Activated CD4-positive, alpha-beta T cell treated with anti-CD3 and anti-CD28 coated beads, Interleukin-10, Interleukin-2, amounts not matched to agents 100 ng/mL and 50 ng/mL, durations not matched to agents 16 hours and 8 hours (primary cell): Measurements from ENCODE around the gene ATP2B2.
A peak's percentile ranks its signal among the peaks of the same experiment; 100 is the strongest.

Source experiments
- DNase-seq: peaks from one replicate; pipeline ENCODE4 v3.0.0-alpha.2; 2020

The ATP2B2 gene

DNA sequence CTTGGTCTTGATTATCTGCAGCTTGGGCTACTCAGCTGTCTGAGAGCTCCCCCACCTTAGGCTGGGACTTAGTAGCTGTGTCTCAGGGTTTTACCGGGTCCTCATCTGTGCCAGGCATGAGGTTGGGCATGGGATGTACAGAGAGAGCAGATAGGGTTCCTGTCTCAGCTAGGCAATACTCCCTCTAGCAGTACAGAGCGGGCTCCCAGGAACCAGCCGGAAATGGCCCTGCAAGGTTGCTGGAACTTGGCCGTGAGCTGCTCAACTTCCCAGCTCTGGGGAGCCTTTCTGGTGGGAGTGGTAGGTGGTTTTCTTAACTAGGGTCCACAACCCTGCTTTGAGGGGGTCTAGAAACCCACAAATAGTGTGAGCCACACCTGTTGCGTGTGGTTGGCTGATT lies 58.3 kb downstream of the ATP2B2 start:
- no peak for DNase-seq

DNA sequence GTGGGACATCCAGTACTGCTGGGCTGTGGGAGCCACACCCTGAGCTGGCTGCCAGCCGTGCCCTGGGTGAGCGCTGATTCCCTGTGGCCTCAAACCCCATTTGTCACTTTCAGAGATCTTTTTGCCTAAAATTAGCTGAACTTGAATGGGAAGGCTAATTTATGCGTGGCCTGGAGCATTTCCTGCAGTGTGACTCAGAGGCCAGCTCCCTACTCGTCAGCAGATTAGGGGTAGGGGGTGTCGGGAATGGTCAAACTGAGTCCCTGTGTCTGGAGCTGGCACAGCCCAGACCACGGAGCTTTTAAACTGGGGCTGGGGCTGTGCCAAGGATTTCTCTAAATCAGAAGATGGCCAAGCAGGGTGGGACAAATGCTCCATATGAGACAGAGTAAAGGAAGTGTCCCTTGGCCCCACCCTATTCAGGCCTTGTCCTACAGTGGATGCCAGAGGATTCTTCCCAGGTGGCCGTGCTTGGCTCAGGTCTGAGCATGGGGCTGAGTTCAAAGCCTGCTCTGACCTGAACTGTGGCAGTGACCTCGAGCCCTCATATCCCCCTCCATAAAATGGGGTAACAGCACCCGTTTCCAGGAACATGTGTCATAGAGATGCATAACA lies 59.7 kb downstream of the ATP2B2 start:
- no peak for DNase-seq

DNA sequence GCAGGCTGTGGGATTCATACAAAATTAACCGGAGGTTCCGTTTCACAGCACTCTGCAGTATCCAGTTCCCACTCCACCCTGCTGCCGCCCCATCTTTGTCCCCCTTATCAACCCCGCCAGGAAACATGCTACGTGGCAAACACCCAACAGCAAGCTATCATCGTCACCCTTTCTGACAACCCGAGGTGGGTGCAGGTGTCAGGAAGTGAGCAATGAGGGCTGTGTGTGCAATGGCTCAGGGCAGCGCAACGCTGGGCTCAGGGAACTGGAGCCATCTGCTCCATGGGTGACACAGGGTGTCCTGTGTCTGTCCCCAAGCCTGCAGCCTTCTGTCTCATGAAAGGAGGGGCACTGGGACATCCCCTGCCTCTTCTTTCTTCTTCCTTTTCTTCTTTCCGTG lies 60.9 kb downstream of the ATP2B2 start:
- no peak for DNase-seq

DNA sequence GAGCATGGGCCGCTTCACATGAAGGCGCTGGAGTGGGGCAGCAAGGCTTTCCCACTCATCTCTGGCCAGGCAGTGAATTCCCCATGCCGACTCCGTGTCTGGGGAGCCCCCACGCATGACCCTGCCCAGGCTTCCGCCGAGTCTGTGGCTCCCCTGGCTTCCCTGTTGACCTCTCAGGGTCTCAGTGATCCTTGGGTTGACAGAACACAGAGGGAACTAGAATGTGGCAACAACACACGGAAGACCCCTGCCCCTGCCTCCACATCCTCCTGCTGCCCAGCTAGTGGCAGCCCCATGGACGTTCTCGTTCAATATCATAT lies 61.3 kb downstream of the ATP2B2 start:
- no peak for DNase-seq

DNA sequence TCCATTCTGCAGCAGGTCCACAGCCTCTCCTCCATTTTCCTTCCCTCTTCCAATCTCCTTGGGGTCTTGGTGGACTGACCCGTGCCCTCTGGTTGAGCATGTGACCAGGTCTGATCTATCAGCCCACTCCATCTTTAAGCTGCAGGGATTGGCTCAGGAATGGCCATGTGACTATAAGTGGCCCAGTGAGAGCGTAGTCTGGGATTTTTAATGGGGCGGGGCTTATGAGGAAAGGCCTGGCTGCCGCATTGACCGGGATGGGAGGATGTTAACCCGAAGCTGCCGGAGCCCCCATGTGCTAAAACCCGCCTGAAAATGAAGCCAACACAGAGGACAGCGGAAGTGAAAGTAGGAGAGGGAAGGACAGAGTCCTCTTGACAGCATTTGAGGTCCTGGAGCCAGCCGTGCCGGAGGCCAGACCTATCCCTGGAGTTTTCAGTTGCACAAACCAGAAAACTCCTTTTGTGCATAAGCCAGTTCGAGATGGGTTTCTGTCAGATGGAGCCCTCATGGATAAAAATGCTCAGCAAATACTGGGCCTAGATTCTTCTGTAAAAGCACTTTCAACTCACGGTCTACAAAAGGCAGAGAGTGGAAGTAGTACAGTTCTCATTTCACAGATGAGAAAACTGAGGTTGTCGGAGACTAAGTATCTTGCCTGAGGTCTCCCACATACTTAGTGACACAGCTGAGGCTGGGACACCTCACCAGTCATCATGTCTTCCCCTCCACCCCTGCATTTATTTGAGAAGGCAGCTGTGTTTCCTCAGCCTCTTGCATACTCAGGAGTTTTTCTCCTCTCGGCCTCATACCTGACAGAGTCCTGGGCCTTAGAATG lies 61.9 kb downstream of the ATP2B2 start:
- DNase-seq, result no peak

DNA sequence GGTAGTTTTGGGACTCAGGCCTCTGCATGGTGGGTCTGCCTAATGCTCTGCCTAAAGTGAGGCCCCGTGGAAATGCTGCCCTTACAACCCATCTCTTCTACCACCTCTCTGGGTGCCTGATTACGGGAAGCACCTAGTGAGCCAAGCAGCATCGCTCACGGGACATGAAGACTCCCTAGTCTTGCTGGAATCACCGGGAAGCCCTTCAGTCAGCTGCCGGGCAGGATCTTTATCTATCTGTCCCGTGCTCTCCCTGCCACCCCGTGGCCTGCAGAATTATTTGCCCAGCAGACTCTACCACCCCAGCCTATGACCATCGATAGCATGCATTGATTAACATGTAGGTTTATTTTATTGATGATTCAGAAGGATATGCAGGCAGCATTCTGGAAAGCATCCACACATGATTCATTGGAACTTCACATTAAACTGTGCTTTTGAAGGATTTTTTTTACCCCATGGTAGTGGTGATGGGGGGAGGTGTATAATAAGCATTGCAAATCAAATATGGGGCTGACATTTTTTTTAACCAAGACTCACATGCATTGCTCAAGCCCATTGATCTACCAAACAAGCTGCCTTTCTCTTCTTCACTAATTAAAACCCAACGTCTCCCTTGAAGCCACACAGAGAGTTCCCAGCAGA lies 63.1 kb downstream of the ATP2B2 start:
- no peak for DNase-seq

DNA sequence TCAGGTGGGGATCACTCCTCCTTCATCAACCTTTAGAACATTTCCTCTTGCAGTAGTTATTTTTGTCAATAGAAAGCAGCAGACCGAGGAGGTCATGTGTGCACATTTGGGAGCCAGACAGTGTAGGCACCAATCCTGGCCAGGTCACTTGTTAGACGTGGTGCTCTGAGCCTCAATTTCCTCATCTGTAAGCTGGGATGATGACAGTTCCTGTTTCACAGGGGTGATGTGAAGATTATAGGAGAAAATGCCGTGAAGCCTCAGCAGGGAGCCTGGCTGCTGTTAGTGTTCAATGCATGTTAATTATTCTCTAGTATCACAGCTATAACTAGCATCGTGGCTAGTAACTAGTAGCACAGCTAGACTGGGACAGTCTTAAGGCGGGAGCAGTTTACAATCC lies 64.7 kb downstream of the ATP2B2 start:
- no peak for DNase-seq

DNA sequence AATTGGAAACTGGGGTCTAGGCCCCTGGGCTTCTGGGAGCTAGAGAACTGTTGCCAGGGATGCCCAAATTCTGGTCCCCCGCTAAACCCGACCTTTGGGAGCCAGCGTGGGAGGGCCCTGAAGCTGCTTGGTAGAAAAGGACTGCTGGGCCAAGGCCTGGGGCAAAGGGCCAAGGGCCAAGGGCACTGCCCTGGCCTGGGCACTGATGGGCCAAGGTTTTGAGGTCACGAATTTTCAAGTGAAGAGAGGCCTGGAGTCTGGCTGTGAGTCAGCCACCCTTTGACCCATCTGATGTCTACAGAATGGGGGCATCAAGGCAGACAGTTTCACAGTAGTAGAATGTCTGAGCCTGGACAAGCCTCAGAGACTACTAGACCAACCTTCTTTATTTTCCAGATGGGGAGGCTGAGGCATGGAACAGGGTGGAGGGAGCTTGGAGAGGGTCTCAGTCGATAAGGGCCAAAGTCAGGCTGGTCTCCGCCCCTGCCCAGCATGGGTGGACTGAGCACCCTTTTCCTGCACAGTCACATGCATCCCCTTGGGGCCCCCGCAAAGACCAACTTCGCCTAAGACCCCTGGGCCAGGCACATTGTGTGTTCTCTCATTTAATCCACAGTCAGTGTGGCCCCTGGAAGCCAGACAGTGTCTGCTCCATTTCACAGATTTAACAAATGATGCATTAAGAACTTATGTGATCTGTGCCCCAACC lies 66.3 kb downstream of the ATP2B2 start:
- DNase-seq, result no peak

DNA sequence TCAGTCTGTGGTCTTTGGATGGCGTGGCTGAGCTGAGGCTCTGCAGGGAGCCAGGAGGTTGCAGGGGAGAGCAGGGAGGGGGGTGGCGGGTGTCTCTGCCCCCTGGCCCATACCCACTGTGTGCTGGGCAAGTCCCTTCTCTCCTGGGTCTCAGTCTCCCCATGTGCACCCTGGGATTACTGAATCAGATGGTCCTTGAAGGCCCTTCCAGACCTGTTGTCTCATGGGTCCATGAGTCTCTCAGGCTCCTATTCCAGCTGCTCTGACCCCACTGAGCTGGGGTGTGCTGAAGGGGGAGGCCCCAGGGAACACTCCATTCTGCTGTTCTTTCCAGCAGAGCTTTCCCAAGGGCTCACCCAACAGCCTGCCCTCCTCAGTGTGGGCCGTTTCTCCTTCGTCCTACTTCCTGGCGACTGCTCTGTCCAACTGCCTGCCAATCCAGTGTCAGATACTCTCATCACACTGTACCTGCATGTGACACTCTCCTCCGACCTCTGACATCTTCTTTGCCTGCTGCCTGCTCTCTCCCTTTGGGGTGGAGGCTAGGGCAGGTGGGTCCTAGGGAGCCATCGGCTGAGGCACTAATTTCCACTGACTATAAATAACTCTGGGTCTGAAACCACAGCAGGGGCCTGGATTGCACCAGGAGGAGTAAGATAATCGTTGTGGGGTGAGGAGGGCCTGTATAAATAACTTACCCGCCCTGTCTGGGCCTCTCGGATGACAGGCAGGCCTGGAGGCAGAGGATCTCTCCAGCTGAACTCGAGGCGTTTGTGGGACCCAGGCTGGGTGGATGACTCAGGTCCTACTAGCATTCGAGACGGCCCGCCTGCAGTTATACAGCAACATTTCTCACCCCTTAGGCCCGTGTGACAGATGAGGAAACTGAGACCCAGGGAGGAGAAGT lies 67.1 kb downstream of the ATP2B2 start:
- DNase-seq, result no peak

DNA sequence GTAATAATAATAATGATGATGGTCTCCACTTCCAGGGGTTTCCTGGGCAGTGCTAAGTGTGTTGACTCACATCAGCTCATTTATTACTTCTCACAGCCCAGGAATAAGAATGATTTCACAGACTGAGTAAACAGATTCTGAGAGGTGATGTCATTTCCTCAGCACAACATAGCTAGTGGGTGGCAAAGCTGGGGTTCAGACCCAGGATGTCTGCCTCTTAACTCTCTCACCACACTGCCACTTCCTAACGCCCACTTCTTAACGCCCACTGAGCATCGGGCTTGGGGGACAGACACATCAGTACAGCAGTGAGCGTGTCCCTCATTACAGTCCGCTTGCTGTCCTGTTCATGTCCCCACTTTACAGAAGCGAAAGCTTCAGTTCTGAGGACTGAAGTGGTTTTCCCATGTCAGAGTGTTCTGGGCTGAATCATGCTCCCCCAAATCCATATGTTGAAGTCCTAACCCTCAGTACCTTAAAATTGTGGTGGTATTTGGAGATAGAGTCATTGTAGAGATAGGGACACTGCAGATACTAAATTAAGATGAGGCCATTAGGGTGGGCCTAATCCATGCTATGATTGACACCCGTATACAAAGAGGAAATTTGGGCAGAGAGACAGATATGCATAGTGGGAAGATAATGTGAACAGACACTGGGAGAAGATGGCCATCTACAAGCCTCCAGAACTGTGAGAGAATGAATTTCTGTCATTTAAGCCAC lies 68.0 kb downstream of the ATP2B2 start:
- DNase-seq, result peak; percentile 87

DNA sequence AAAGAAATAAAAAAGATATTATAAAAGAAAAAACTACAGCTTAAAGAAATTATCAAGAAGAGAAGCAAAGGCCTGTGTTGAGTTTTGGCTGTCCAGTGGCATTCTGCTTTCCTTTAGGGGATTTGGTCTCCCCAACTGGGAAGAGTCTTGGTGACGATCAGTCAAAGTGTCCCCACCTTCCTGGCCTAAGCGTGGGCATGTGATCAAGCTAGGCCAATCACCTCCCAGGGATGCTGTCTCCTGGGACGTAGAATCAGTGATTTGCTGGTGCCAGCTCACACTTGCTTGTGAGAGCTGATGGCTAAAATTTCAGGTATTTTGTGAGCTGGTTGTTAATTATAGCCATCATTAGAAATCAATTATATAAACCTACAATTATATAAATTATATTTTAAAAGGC lies 69.5 kb downstream of the ATP2B2 start:
- DNase-seq, result no peak

DNA sequence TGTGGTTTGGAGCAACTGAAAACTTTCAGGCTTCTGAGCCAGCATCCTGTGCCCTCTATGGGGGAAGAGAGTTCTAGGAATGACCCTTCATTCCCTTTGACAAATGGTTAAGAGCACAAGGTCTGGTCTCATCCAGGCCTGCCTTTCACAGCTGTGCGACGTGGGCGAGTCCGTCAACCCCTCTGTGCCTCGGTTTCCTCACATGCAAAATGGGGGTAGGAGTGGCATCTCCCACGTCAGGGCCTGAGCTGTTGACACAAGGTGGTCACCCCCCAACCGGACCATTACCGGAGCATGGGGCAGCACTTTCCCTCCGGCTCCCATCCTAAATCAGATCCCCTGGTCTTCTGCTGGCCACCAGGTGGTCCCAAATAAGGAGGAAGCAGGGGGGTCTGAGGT lies 70.4 kb downstream of the ATP2B2 start:
- DNase-seq, result no peak

DNA sequence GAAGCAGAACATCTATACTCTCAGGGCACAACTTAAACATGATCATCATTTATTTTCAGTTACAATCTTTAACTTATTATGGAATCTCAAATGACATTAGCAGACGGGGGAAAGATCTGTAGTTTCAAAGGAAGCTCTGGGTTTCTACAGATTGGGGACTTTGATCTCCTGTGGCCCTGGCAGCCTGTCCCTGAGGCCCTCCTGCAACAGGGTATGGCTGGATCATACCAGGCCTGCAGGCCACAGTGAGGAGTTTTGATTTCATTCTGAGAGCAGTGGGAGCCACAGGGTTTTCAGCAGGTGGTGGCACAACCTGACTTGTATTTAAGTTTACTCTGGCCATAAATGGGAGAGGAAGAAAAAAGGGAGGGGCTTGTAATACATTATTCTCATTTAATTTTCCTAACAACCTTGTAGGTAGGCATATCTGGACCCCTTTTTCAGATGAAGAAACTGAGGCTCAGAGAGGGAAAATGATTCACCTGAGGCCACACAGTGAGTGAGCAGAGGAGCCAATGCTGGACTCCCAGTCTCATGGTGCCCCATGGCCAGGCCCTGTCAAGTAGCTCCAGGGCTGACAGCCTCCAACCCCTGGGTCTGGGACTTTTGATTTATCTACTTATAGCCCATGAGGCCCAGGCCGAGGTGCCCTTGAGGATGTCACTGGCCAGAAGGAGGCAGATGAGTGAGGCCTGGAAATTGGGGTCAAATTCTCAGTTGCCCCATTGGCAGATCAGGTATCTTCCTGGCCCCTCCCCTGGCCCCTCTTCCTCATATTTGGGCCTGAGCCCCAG lies 71.0 kb downstream of the ATP2B2 start:
- DNase-seq, result peak; percentile 46

DNA sequence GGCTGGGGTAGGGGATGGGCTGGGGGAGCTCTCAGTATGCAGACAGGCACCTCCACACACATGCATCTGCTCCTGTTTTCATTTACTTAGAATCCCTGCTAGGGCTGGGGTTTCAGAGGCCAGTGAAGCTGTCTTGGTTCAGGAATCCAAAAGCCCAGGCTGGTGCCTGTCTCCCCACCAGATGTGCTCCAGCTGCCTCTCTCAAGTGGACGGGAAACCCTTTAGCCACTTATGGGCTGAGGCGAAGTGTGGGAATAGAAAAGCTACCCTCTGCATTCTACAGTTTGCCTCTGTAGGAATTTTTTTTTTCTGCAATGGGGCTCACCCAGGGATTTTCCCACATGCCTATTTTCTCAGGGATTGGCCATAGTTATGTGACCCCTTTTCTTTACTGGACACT lies 72.5 kb downstream of the ATP2B2 start:
- DNase-seq, result no peak

DNA sequence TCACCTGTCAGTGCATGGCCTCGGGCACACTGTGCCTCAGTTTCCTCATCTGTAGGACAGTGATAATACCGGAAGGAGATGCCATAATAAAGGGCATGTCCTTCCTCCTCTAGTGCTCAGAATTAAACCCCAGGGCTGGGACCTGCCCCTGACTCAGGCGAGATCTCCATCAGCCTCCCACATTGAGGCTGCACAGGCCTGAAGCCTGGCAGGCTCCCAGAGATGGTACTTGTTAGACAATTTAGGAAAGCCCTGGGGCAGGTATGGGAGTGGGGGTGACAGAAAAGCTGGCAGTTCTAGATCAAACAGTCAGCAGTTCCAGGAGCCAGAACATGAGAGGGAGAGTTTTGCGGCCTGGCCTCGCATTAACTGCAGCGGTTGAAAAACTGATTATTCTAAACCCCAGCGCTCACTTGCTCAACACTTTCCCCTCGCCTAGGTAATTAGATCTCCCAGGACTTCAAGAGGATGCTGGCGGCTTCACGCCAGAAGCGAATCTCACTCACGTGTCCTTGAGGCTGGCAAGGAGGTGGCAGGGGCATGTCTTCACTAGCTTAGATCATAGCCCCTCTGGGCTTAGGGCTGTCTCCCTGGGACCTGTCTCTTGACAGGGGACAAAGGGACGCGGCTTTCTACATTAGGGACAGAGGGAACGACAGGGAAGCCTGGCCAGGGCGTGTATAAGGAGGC lies 73.1 kb downstream of the ATP2B2 start:
- DNase-seq, result no peak

DNA sequence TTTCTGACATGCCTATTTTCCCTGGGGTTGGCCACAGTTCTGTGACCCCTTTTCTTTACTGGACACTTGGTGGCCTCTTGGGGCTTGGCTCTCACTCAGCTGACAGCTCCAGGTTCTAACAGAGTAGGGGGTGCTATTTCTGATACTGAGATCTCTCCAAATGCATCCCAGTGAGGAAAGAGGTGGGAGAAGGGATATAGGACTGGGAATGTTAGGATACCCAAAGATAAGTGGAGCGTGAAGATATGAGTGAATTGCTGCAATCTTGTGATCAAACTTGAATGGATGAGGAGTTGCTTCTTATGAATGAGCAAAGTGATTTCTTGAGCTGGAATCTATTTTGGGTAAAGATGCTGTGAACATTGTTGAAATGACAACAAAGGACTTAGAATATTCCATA lies 74.6 kb downstream of the ATP2B2 start:
- no peak for DNase-seq

DNA sequence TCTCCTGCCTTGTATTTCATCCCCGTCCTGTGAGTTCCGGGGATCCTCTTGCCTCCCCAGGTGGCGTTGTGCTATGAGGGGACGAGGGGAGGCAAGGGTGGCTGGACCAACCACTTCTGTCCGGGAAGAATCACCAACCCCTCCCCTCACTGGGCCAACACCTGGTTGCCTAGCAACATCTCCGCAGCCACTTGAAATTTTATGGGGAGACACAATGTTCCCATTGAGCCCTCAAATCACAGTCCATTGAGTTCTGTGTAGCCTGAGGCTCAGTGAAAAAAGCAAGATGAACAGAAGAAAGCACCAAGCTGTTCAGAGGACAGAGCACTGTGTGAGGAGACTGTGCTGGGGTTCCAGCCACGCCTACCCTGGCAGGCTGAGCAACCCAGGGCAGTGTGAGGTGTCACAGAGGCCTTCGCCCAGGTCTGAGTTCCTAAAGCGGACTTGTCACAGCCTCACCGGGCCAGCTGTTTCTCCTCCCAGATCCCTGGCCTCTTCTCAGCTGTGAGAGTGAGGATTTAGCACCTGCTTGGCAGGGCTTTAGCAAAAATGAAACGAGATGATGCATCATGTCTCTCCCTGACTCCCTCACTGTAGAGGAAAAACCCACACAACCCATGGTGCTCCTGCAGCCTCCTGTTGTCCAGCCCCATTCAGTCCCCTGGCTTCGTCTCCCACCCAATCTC lies 76.8 kb downstream of the ATP2B2 start:
- no peak for DNase-seq

DNA sequence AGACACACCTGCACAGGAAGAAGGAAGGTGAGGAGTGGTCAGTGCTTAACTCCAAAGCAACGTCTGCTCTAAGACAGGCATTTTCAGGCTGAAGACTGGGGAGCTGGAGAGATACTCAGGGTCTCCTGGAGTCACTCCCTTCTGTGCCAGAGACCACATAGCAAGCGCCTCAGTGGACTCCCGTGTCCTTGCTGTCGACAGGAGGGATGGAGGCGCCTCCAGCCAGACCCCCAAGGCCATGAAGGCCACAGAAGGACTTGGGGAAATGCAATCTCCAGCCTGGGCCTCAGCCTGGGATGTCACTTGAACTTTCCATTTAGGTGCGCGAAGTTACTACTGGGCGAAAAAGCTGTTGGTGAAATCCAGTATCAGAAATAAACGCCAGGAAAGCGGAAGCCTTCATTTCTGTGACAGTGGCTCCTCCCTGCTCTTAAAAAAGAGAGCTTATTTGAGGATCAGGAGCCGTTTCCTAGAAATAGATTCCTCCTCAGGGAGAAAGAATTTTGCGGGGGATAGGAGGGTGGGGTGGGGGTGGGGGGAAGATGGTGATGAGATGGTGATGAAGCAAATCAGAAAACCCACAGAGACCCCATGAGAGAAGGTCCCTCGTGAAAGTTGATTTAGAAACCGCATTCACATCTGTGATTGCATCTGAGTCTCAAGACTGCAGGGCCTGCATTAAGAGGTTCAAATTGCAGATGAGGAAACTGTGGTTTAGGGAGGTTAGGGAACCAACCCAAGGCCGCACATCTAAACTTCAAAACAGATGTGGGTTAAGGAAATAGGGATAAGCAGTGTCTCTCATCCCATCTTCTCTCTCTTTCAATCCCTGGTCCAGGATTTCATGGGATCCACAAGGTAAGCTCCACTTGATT lies 78.8 kb downstream of the ATP2B2 start:
- no peak for DNase-seq
